Measurements from ENCODE around the gene PRKACA.

DNA sequence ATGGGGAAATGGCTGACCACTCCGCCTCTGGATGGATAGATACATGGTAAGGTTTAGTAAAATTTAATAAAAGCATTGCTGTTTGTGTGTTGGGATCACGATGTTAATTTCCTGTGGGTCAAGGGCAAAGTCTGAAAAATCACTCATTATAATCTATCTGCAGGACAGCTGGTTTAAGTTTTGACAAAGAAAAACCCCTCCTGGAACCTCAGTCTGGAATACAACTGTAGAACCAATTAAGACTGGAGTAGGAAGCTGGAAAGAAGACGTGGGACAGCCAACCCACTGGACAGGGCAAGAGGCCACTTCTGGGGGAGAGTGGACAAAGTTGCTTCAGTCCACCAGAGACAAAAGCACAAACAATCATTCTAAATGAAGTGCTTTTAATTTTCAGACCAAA, 1.6 kb upstream of the PRKACA start:
- TF ChIP-seq, protein P1, sequence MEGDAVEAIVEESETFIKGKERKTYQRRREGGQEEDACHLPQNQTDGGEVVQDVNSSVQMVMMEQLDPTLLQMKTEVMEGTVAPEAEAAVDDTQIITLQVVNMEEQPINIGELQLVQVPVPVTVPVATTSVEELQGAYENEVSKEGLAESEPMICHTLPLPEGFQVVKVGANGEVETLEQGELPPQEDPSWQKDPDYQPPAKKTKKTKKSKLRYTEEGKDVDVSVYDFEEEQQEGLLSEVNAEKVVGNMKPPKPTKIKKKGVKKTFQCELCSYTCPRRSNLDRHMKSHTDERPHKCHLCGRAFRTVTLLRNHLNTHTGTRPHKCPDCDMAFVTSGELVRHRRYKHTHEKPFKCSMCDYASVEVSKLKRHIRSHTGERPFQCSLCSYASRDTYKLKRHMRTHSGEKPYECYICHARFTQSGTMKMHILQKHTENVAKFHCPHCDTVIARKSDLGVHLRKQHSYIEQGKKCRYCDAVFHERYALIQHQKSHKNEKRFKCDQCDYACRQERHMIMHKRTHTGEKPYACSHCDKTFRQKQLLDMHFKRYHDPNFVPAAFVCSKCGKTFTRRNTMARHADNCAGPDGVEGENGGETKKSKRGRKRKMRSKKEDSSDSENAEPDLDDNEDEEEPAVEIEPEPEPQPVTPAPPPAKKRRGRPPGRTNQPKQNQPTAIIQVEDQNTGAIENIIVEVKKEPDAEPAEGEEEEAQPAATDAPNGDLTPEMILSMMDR (IDR thresholded peaks at IDR 0.05; ENCODE audit: extremely low read depth in 1 of 2, insufficient read depth in 1 of 2, low read depth in 1 of 2, low read length in 2 of 2): no peak
- TF ChIP-seq EZH2 (IDR thresholded peaks at IDR 0.05; ENCODE audit: borderline replicate concordance, low read depth, low read length, severe bottlenecking): no peak
- TF ChIP-seq POLR2A (IDR thresholded peaks at IDR 0.05; ENCODE audit: low read depth, low read length): no peak

All from endothelial cell of umbilical vein (primary cell).